Measurements from ENCODE around the gene RGS14. TPM values are rescaled to one million over a fixed set of nuclear protein-coding genes. Genes with fewer than 3 reads are reported as not detected.
A peak's percentile ranks its signal among the peaks of the same experiment; 100 is the strongest.
"Not testable (repeated sequence)": the region's sequence is repeated elsewhere in the genome, so short reads cannot be mapped to it uniquely, and the experiment has no call there.

Gene RGS14
- total and polyA plus RNA-seq, 8 donors, result 4.2 to 100 (median 19.0) TPM; not detected in 1

GRCh38 chr5:177414481-177414880, 56.8 kb downstream of the RGS14 start:
- no peak overlapping the region for H3K27ac ChIP-seq
- H3K4me1 ChIP-seq, result peaks cover 0 to 6% (median 0%) of the 10 kb centered on the region in 4 donors
- TF ChIP-seq CTCF (IDR thresholded peaks at IDR 0.05), result no peak
- no peak for TF ChIP-seq POLR2AphosphoS5 (IDR thresholded peaks at IDR 0.05)
- TF ChIP-seq EP300 (IDR thresholded peaks at IDR 0.05), result no peak
- no peak for TF ChIP-seq POLR2A (IDR thresholded peaks at IDR 0.05)
- no peaks in the 10 kb centered on the region for H3K27me3 ChIP-seq
- no peak overlapping the region for H3K4me3 ChIP-seq
- H3K9me3 ChIP-seq, result no peaks in the 10 kb centered on the region
- 75 to 83% (median 75%) methylated on average over 3 of the region's 3 CpGs for WGBS, 5 donors
- DNase-seq, result no peak
- intact Hi-C loops (cut with DNase I; ENCODE audit: low total_unique reads), result no loop called here
- H3K36me3 ChIP-seq, result no peaks in the 10 kb centered on the region

GRCh38 chr5:177417081-177417480, 59.4 kb downstream of the RGS14 start:
- H3K27ac ChIP-seq; H3K4me3 ChIP-seq; H3K4me1 ChIP-seq; H3K36me3 ChIP-seq; DNase-seq; H3K27me3 ChIP-seq; H3K9me3 ChIP-seq; intact Hi-C loops (cut with DNase I; ENCODE audit: low total_unique reads): not testable (repeated sequence)
- 80 to 90% (median 81%) methylated on average over 6 of the region's 6 CpGs for WGBS, 5 donors

- peaks cover 0 to 6% (median 0%) of the 10 kb centered on the region in 4 donors for H3K4me1 ChIP-seq
- no peaks in the 10 kb centered on the region for H3K36me3 ChIP-seq
- no peak overlapping the region for H3K27ac ChIP-seq
- no peaks in the 10 kb centered on the region for H3K9me3 ChIP-seq
- H3K27me3 ChIP-seq, result no peaks in the 10 kb centered on the region
- no peak overlapping the region for H3K4me3 ChIP-seq
- 79 to 82% (median 80%) methylated on average over 3 of the region's 3 CpGs for WGBS, 5 donors
- no peak for DNase-seq
- intact Hi-C loops (cut with DNase I; ENCODE audit: low total_unique reads), result no loop called here
- TF ChIP-seq EP300 (IDR thresholded peaks at IDR 0.05) (no peak), POLR2AphosphoS5 (IDR thresholded peaks at IDR 0.05) (peak in 1 of 3 donors; percentile 19)
Measured at GRCh38 chr5:177419046-177419445, 61.3 kb downstream of the RGS14 start.

GRCh38 chr5:177420472-177420871, 62.7 kb downstream of the RGS14 start:
- intact Hi-C loops (cut with DNase I; ENCODE audit: low total_unique reads); H3K36me3 ChIP-seq; H3K4me3 ChIP-seq; H3K27me3 ChIP-seq; H3K9me3 ChIP-seq; H3K27ac ChIP-seq; DNase-seq: not testable (repeated sequence)
- WGBS, 5 donors, result 65 to 76% (median 69%) methylated on average over 7 of the region's 7 CpGs
- H3K4me1 ChIP-seq, result peaks cover 2 to 13% (median 5%) of the 10 kb centered on the region in 4 donors

GRCh38 chr5:177421062-177421798, 63.5 kb downstream of the RGS14 start:
- intact Hi-C loops (cut with DNase I; ENCODE audit: low total_unique reads), result no loop called here
- 83 to 87% (median 84%) methylated on average over 6 of the region's 6 CpGs for WGBS, 5 donors
- Histone ChIP-seq H3K9me3 (no peaks in the 10 kb centered on the region), H3K27me3 (no peaks in the 10 kb centered on the region), H3K4me1 (peaks cover 4 to 16% (median 9%) of the 10 kb centered on the region in 4 donors), H3K4me3 (no peak overlapping the region), H3K36me3 (no peaks in the 10 kb centered on the region), H3K27ac (no peak overlapping the region)
- DNase-seq, result no peak
- no peak for TF ChIP-seq POLR2AphosphoS5 (IDR thresholded peaks at IDR 0.05)
- TF ChIP-seq POLR2A (IDR thresholded peaks at IDR 0.05), result no peak
- no peak for TF ChIP-seq CTCF (IDR thresholded peaks at IDR 0.05)
- no peak for TF ChIP-seq EP300 (IDR thresholded peaks at IDR 0.05)

Other genes with a start within 250 kb of the RGS14 start
- 10 to 100 TPM; 17.5 to 69.9 (median 40.0) TPM for gene NSD1, start 224.2 kb upstream of the RGS14 start, total RNA-seq
- 1 to 10 TPM; 5.1 to 6.9 (median 5.9) TPM for gene NSD1, start 224.2 kb upstream of the RGS14 start, polyA plus RNA-seq
- gene RAB24, start 54.2 kb upstream of the RGS14 start, total RNA-seq, result 10 to 100 TPM in 4 of 5 donors, 1 to 10 TPM in 1; 1.8 to 87.2 (median 12.3) TPM
- 10 to 100 TPM; 31.5 to 65.3 (median 33.7) TPM for gene RAB24, start 54.2 kb upstream of the RGS14 start, polyA plus RNA-seq
- 100 to 1,000 TPM in 3 of 5 donors, 10 to 100 TPM in 2; 82.4 to 201 (median 127) TPM for gene PRELID1, start 54.1 kb upstream of the RGS14 start, total RNA-seq
- 100 to 1,000 TPM; 140 to 177 (median 171) TPM for gene PRELID1, start 54.1 kb upstream of the RGS14 start, polyA plus RNA-seq
- gene MXD3, start 46.0 kb upstream of the RGS14 start, total RNA-seq, result 10 to 100 TPM in 4 of 5 donors, 1 to 10 TPM in 1; 6.8 to 86.9 (median 25.0) TPM
- 10 to 100 TPM in 2 of 3 donors, 1 to 10 TPM in 1; 7.6 to 17.8 (median 15.0) TPM for gene MXD3, start 46.0 kb upstream of the RGS14 start, polyA plus RNA-seq
- gene LMAN2, start 6.3 kb upstream of the RGS14 start, total RNA-seq, result 100 to 1,000 TPM in 3 of 5 donors, 10 to 100 TPM in 2; 73.5 to 621 (median 187) TPM
- gene LMAN2, start 6.3 kb upstream of the RGS14 start, polyA plus RNA-seq, result 100 to 1,000 TPM in 1 of 3 donors, 10 to 100 TPM in 2; 92.9 to 135 (median 98.0) TPM
- gene SLC34A1, start 26.5 kb downstream of the RGS14 start, total RNA-seq, result not detected
- gene SLC34A1, start 26.5 kb downstream of the RGS14 start, polyA plus RNA-seq, result under 1 TPM in 1 of 3 donors, not detected in 2; 0.10 TPM
- not detected for gene PFN3, start 42.7 kb downstream of the RGS14 start, total RNA-seq
- gene PFN3, start 42.7 kb downstream of the RGS14 start, polyA plus RNA-seq, result not detected
- gene F12, start 51.6 kb downstream of the RGS14 start, total RNA-seq, result 10 to 100 TPM in 2 of 5 donors, not detected in 3; 52.4 to 68.3 TPM
- gene F12, start 51.6 kb downstream of the RGS14 start, polyA plus RNA-seq, result 10 to 100 TPM in 1 of 3 donors, under 1 TPM in 1, not detected in 1; 0.50 to 13.6 TPM
- gene GRK6, start 68.8 kb downstream of the RGS14 start, total RNA-seq, result 10 to 100 TPM in 4 of 5 donors, 1 to 10 TPM in 1; 1.8 to 91.2 (median 19.1) TPM
- gene GRK6, start 68.8 kb downstream of the RGS14 start, polyA plus RNA-seq, result 10 to 100 TPM; 14.6 to 20.2 (median 16.2) TPM
- gene PRR7, start 88.9 kb downstream of the RGS14 start, total RNA-seq, result under 1 TPM in 1 of 5 donors, not detected in 4; 0.73 TPM
- gene PRR7, start 88.9 kb downstream of the RGS14 start, polyA plus RNA-seq, result 1 to 10 TPM in 2 of 3 donors, under 1 TPM in 1; 0.61 to 3.7 (median 1.5) TPM
- 10 to 100 TPM; 15.2 to 78.1 (median 53.3) TPM for gene DBN1, start 115.7 kb downstream of the RGS14 start, total RNA-seq
- gene DBN1, start 115.7 kb downstream of the RGS14 start, polyA plus RNA-seq, result 10 to 100 TPM; 14.7 to 31.3 (median 22.7) TPM
- gene PDLIM7, start 139.7 kb downstream of the RGS14 start, total RNA-seq, result 100 to 1,000 TPM in 2 of 5 donors, 10 to 100 TPM in 3; 14.6 to 126 (median 97.0) TPM
- gene PDLIM7, start 139.7 kb downstream of the RGS14 start, polyA plus RNA-seq, result 100 to 1,000 TPM in 1 of 3 donors, 10 to 100 TPM in 2; 43.5 to 142 (median 76.6) TPM
- gene DOK3, start 151.9 kb downstream of the RGS14 start, total RNA-seq, result 10 to 100 TPM in 1 of 5 donors, 1 to 10 TPM in 2, under 1 TPM in 1, not detected in 1; 0.43 to 31.2 (median 3.9) TPM
- gene DOK3, start 151.9 kb downstream of the RGS14 start, polyA plus RNA-seq, result 1 to 10 TPM; 2.4 to 6.0 (median 4.9) TPM
- gene DDX41, start 159.0 kb downstream of the RGS14 start, total RNA-seq, result 100 to 1,000 TPM in 3 of 5 donors, 10 to 100 TPM in 2; 54.9 to 263 (median 128) TPM
- gene DDX41, start 159.0 kb downstream of the RGS14 start, polyA plus RNA-seq, result 10 to 100 TPM; 65.3 to 72.9 (median 71.0) TPM
- gene FAM193B, start 196.6 kb downstream of the RGS14 start, total RNA-seq, result 100 to 1,000 TPM in 3 of 5 donors, 10 to 100 TPM in 2; 40.4 to 316 (median 143) TPM
- gene FAM193B, start 196.6 kb downstream of the RGS14 start, polyA plus RNA-seq, result 100 to 1,000 TPM; 106 to 140 (median 136) TPM
- 100 to 1,000 TPM in 1 of 5 donors, 10 to 100 TPM in 3, 1 to 10 TPM in 1; 9.3 to 107 (median 85.3) TPM for gene TMED9, start 234.3 kb downstream of the RGS14 start, total RNA-seq
- 100 to 1,000 TPM in 1 of 3 donors, 10 to 100 TPM in 2; 39.9 to 115 (median 99.8) TPM for gene TMED9, start 234.3 kb downstream of the RGS14 start, polyA plus RNA-seq
- 10 to 100 TPM in 3 of 5 donors, 1 to 10 TPM in 2; 3.5 to 29.0 (median 11.6) TPM for gene B4GALT7, start 242.2 kb downstream of the RGS14 start, total RNA-seq
- gene B4GALT7, start 242.2 kb downstream of the RGS14 start, polyA plus RNA-seq, result 10 to 100 TPM; 14.2 to 23.3 (median 22.6) TPM